H1 (cell line): ENCODE data around the gene KCNA2. TPM values are rescaled to one million over a fixed set of nuclear protein-coding genes. Genes with fewer than 3 reads are reported as not detected.

ENCODE experiments used
- CTCF ChIA-PET: fragments of 300-600 bp; sonication (Branson Sonifier 250); formaldehyde crosslinking; loops from one replicate; lab custom pipeline; 2021; ENCODE audit not compliant: partially characterized antibody; lab: Charles Lee
- POLR2A ChIA-PET: fragments of 300-600 bp; sonication (Branson Sonifier 250); formaldehyde crosslinking; loops from one replicate; lab custom pipeline; 2021; ENCODE audit warnings: inconsistent platforms; ENCODE audit not compliant: partially characterized antibody; lab: Charles Lee
- DNase-seq, 2 experiments: peaks; one replicate each; pipeline versions ENCODE4 v3.0.0 to v3.0.0-alpha.2; 2010 to 2022; ENCODE audit warnings: low spot score in 2 of 2, low read depth in 1 of 2, mixed read lengths in 1 of 2
- FAIRE-seq: peaks from 2 replicates; lab custom pipeline; 2011; peaks lifted over from hg19 to GRCh38; lab: Jason Lieb, UNC
- H2AFZ ChIP-seq: 2 replicates; pipeline ENCODE4 v1.8.1; 2012; ENCODE audit warnings: low read length, inconsistent platforms
- H2AK5ac ChIP-seq: 2 replicates; pipeline ENCODE4 v1.6.1; 2013; ENCODE audit warnings: low read depth, low read length
- H2BK120ac ChIP-seq: replicated peaks from 2 replicates; pipeline ENCODE3; 2013; ENCODE audit warnings: low read depth, low read length, inconsistent platforms
- H2BK12ac ChIP-seq: 2 replicates; pipeline ENCODE4 v1.6.1; 2013; ENCODE audit warnings: low read depth, low read length
- H2BK15ac ChIP-seq: 2 replicates; pipeline ENCODE4 v1.6.1; 2013; ENCODE audit warnings: low read length
- H2BK20ac ChIP-seq: 2 replicates; pipeline ENCODE4 v1.6.1; 2013; ENCODE audit warnings: low read length
- H2BK5ac ChIP-seq: 2 replicates; pipeline ENCODE4 v1.6.1; 2013; ENCODE audit warnings: low read depth, low read length
- H3K14ac ChIP-seq: 2 replicates; pipeline ENCODE4 v1.6.1; 2013; ENCODE audit warnings: inconsistent platforms; ENCODE audit not compliant: insufficient read length
- H3K18ac ChIP-seq: 2 replicates; pipeline ENCODE4 v1.6.1; 2013; ENCODE audit warnings: low read length; ENCODE audit errors: extremely low read depth
- H3K23ac ChIP-seq: 2 replicates; pipeline ENCODE4 v1.6.1; 2013; ENCODE audit warnings: inconsistent platforms; ENCODE audit not compliant: insufficient read length
- H3K23me2 ChIP-seq: 2 replicates; pipeline ENCODE4 v1.6.1; 2013; ENCODE audit warnings: low read depth, low read length
- H3K27ac ChIP-seq: 2 replicates; pipeline ENCODE4 v1.6.1; 2011; ENCODE audit warnings: low read depth, low read length, inconsistent platforms
- H3K27me3 ChIP-seq, 4 experiments: replicated peaks in 1 of 4; 1 replicate in 1 of 4; 2 replicates in 3 of 4; pipeline versions ENCODE4 v1.6.1 to v1.8.1; 2011 to 2013; ENCODE audit warnings: low read length in 3 of 4, mild to moderate bottlenecking in 3 of 4, inconsistent platforms in 2 of 4, mixed read lengths in 2 of 4, moderate library complexity in 1 of 4; ENCODE audit not compliant: control insufficient read depth in 3 of 4, insufficient read depth in 3 of 4; ENCODE audit errors: extremely low read depth in 1 of 4
- H3K36me3 ChIP-seq, 4 experiments: 2 replicates each; pipeline versions ENCODE4 v1.6.1 to v1.8.1; 2011 to 2013; ENCODE audit warnings: mild to moderate bottlenecking in 4 of 4, low read length in 3 of 4, moderate library complexity in 2 of 4, control low read depth in 1 of 4, inconsistent platforms in 1 of 4; ENCODE audit not compliant: insufficient read depth in 4 of 4, control insufficient read depth in 2 of 4
- H3K4ac ChIP-seq: replicated peaks from 2 replicates; pipeline ENCODE3; 2013; ENCODE audit warnings: low read length, low read depth, mixed read lengths, inconsistent platforms; ENCODE audit not compliant: insufficient read length
- H3K4me1 ChIP-seq, 4 experiments: replicated peaks in 1 of 4; 1 replicate in 1 of 4; 2 replicates in 3 of 4; pipeline versions ENCODE4 v1.6.1 to v1.8.1; 2011 to 2013; ENCODE audit warnings: low read length in 3 of 4, inconsistent platforms in 2 of 4, mixed read lengths in 1 of 4; ENCODE audit not compliant: insufficient read depth in 4 of 4, control insufficient read depth in 3 of 4
- H3K4me2 ChIP-seq, 2 experiments: 2 replicates each; pipeline versions ENCODE4 v1.6.1 to v1.8.1; 2011 to 2013; ENCODE audit warnings: low read depth in 2 of 2, low read length in 2 of 2, control low read depth in 1 of 2, inconsistent platforms in 1 of 2, mild to moderate bottlenecking in 1 of 2; ENCODE audit not compliant: insufficient read depth in 1 of 2
- H3K4me3 ChIP-seq, 4 experiments: fragments of 200-600, 300-600 bp in 1 of 4; sonication (generic), shearing (Covaris generic), sonication (Bioruptor Twin) in 1 of 4; 2 replicates each; pipeline versions ENCODE4 v1.5.1 to v1.8.1; 2011 to 2016; ENCODE audit warnings: low read length in 4 of 4, low read depth in 3 of 4, control low read depth in 2 of 4, inconsistent platforms in 2 of 4, mild to moderate bottlenecking in 2 of 4, mixed read lengths in 1 of 4, moderate library complexity in 1 of 4; ENCODE audit not compliant: insufficient read depth in 2 of 4; ENCODE audit errors: extremely low read depth in 1 of 4
- H3K56ac ChIP-seq: replicated peaks from 2 replicates; pipeline ENCODE3; 2013; ENCODE audit warnings: low read depth, mild to moderate bottlenecking, mixed read lengths, low read length, inconsistent platforms; ENCODE audit not compliant: insufficient read length
- H3K79me1 ChIP-seq: 2 replicates; pipeline ENCODE4 v1.6.1; 2013; ENCODE audit warnings: low read depth, low read length, control low read depth
- H3K79me2 ChIP-seq, 2 experiments: 2 replicates each; pipeline versions ENCODE4 v1.6.1 to v1.8.1; 2012 to 2013; ENCODE audit warnings: low read length in 2 of 2, mild to moderate bottlenecking in 2 of 2, inconsistent platforms in 1 of 2; ENCODE audit not compliant: insufficient read depth in 2 of 2, control insufficient read depth in 1 of 2
- H3K9ac ChIP-seq, 4 experiments: replicated peaks in 1 of 4; 1 replicate in 1 of 4; 2 replicates in 3 of 4; pipeline versions ENCODE4 v1.6.1 to v1.8.1; 2011 to 2013; ENCODE audit warnings: low read depth in 3 of 4, low read length in 3 of 4, control low read depth in 2 of 4, mild to moderate bottlenecking in 2 of 4, moderate library complexity in 2 of 4, inconsistent platforms in 1 of 4; ENCODE audit errors: extremely low read depth in 1 of 4
- H3K9me3 ChIP-seq, 2 experiments: 2 replicates each; pipeline versions ENCODE4 v1.6.1 to v1.8.1; 2012 to 2013; ENCODE audit warnings: mild to moderate bottlenecking in 2 of 2, moderate library complexity in 2 of 2, control low read depth in 1 of 2, inconsistent platforms in 1 of 2, low read depth in 1 of 2, low read length in 1 of 2, mixed read lengths in 1 of 2; ENCODE audit not compliant: insufficient read depth in 2 of 2
- H4K20me1 ChIP-seq, 2 experiments: replicated peaks in 1 of 2; 2 replicates each; pipeline versions ENCODE3 to v1.8.1; 2011 to 2013; ENCODE audit warnings: inconsistent platforms in 2 of 2, low read length in 2 of 2, mild to moderate bottlenecking in 1 of 2; ENCODE audit not compliant: insufficient read depth in 2 of 2, control insufficient read depth in 1 of 2
- H4K5ac ChIP-seq: 2 replicates; pipeline ENCODE4 v1.6.1; 2013; ENCODE audit warnings: low read length, low read depth, mixed read lengths, inconsistent platforms; ENCODE audit not compliant: insufficient read length
- H4K8ac ChIP-seq: 2 replicates; pipeline ENCODE4 v1.8.0; 2013; ENCODE audit warnings: mild to moderate bottlenecking, moderate library complexity, low read length, inconsistent platforms; ENCODE audit not compliant: insufficient read depth; ENCODE audit errors: extremely low read depth
- H4K91ac ChIP-seq: replicated peaks from 2 replicates; pipeline ENCODE3; 2013; ENCODE audit warnings: low read length, mixed read lengths, inconsistent platforms; ENCODE audit not compliant: insufficient read length
- EZH2 ChIP-seq: fragments of 200-600 bp; sonication (generic); IDR thresholded peaks from 2 replicates; pipeline ENCODE4 v1.7.1; 2012; ENCODE audit warnings: low read depth, mild to moderate bottlenecking, moderate library complexity, low read length, inconsistent platforms; ENCODE audit not compliant: severe bottlenecking
- FOSL1 ChIP-seq: IDR thresholded peaks from 2 replicates; pipeline ENCODE4 v1.6.1; 2011; ENCODE audit warnings: mild to moderate bottlenecking, low read depth, low read length, moderate library complexity; ENCODE audit not compliant: insufficient read depth
- HDAC6 ChIP-seq: IDR thresholded peaks from one replicate; pipeline ENCODE4 v1.7.1; 2012; ENCODE audit warnings: low read depth, mild to moderate bottlenecking, inconsistent platforms, low read length, moderate library complexity
- NRF1 ChIP-seq: IDR thresholded peaks from 2 replicates; pipeline ENCODE4 v1.6.1; 2011; ENCODE audit warnings: mild to moderate bottlenecking, low read depth, low read length, improper control_type of control experiment
- SIRT6 ChIP-seq: IDR thresholded peaks from one replicate; pipeline ENCODE4 v1.7.1; 2012; ENCODE audit warnings: low read length, inconsistent platforms
- TAF1 ChIP-seq: IDR thresholded peaks from 2 replicates; pipeline ENCODE4 v1.6.1; 2011; ENCODE audit warnings: mild to moderate bottlenecking, low read depth, low read length
- WGBS, 2 experiments: shearing (Covaris generic) in 1 of 2; methylation state at CpG; one replicate each; pipeline versions ENCODE4 v1.1.6 to v1.1.7; 2013 to 2015; ENCODE audit warnings: low lambda C conversion rate in 2 of 2, mixed read lengths in 2 of 2, inconsistent platforms in 1 of 2, low coverage in 1 of 2, missing lambda C conversion rate in 1 of 2; ENCODE audit not compliant: insufficient replicate concordance in 2 of 2, insufficient coverage in 1 of 2, insufficient read length in 1 of 2; ENCODE audit errors: extremely low coverage in 1 of 2, missing lambda C conversion rate in 1 of 2; 5-methylcytosine and 5-hydroxymethylcytosine counted together
- polyA plus RNA-seq, 7 experiments: library from polyadenylated mRNA; depleted of rRNA in 3 of 7; stranded (reverse) in 5 of 7; unstranded in 2 of 7; fragments of >200 nt in 5 of 7; fragments of 200-250 nt in 2 of 7; gene quantifications; 1 replicate in 5 of 7; 2 replicates in 1 of 7; 4 replicates in 1 of 7; pipeline versions ENCODE4 v1.2.1 to v1.2.3, GENCODE V29; 2011 to 2013; ENCODE audit warnings: missing spikeins in 2 of 7, mixed read lengths in 2 of 7
- total RNA-seq: library from RNA; stranded (reverse); fragmentation: NEBNext Ultra II Directional; extraction: Animal tissue kit (Norgen Biotek cat#: 25700); gene quantifications from 2 replicates; pipeline ENCODE4 v1.2.1, GENCODE V29; 2021

Gene KCNA2
- total and polyA plus RNA-seq, 2 of the 8 experiments (the other 6 are each of a cell fraction or from before 2014, with no cell fraction given): 0.26 to 0.78 TPM

DNA sequence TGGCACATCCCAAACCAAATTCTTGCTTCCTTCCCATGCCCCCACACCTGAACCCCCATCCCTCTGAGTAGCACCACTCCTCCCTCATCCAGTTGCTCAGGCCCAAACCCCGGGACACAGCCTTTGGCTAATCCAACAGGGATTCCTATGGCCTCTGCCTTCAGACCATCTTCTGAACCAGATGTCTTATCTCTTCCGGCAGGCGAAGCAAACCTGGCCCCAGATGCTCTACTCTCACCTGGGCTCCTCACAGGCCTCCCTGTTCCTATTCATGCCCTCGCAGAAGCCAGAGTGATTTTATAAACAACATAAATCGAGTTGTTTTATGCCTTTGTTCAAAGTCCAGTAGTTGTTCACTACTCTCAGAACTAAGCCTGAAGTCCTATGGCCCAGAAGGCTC, 12.5 kb upstream of the KCNA2 start:
- Histone ChIP-seq H2BK15ac (no peak overlapping the region), H3K4me1 (peaks cover 0 to 2% (median 0%) of the 10 kb centered on the region in 4 experiments; a peak in 4 of 7 replicates), H3K4me3 (no peak overlapping the region), H4K5ac (no peak overlapping the region), H3K18ac (no peak overlapping the region), H3K4me2 (no peak overlapping the region), H2AFZ (no peak overlapping the region), H3K79me1 (no peaks in the 10 kb centered on the region), H2BK20ac (no peak overlapping the region), H2BK120ac (no peak overlapping the region), H3K9me3 (no peaks in the 10 kb centered on the region), H2AK5ac (no peak overlapping the region), H2BK5ac (no peak overlapping the region), H3K27me3 (peaks cover 0 to 18% (median 10%) of the 10 kb centered on the region in 4 experiments; a peak in 4 of 7 replicates), H3K23ac (no peak overlapping the region), H3K14ac (no peak overlapping the region), H4K8ac (no peak overlapping the region), H4K91ac (no peak overlapping the region), H4K20me1 (no peaks in the 10 kb centered on the region), H3K23me2 (0 out of 2 replicates have a peak, but pooled peaks cover 2% of the 10 kb centered on the region), H3K27ac (no peak overlapping the region), H3K79me2 (no peaks in the 10 kb centered on the region), H3K4ac (no peak overlapping the region), H3K9ac (no peak overlapping the region), H3K56ac (no peak overlapping the region), H2BK12ac (no peak overlapping the region), H3K36me3 (no peaks in the 10 kb centered on the region)
- no peak for FAIRE-seq
- no peak for DNase-seq
- 79% methylated on average over 5 of the region's 5 CpGs; no CpG with 5 or more reads in 1 of the 2 experiments for WGBS, 2 experiments
- POLR2A ChIA-PET: no interaction called here
- CTCF ChIA-PET: interaction anchor here (0.9 to 10.5 kb wide), 33 partner anchors 9 to 211 kb away, joined by 3 to 189 read pairs (median 5); partner anchors contain the start of gene KCNA2
- TF ChIP-seq HDAC6: no peak
- TF ChIP-seq EZH2: no peak
- TF ChIP-seq FOSL1: no peak
- no peak for TF ChIP-seq SIRT6
- TF ChIP-seq TAF1: no peak
- no peak for TF ChIP-seq NRF1
